GM23338 (cell line): Measurements from ENCODE around the gene BRCC3. TPM values are rescaled to one million over a fixed set of nuclear protein-coding genes. Genes with fewer than 3 reads are reported as not detected.

ENCODE experiments used
- ATAC-seq: fragments of 200-7000 bp; cut with Tn5 transposase; 3 replicates; pipeline ENCODE4 v1.9.1; 2020
- DNase-seq: peaks from one replicate; pipeline ENCODE4 v3.0.0-alpha.2; 2015; ENCODE audit warnings: low spot score
- H2AFZ ChIP-seq: fragments of 200-600 bp; sonication (generic); 2 replicates; pipeline ENCODE4 v1.8.0; 2016; ENCODE audit warnings: antibody characterized with exemption, mild to moderate bottlenecking, moderate library complexity
- H3F3A ChIP-seq: fragments of 200-600 bp; sonication (generic); replicated peaks from 2 replicates; pipeline ENCODE4 v1.8.0; 2017; ENCODE audit warnings: antibody characterized with exemption, mixed run types, low read depth
- H3K27ac ChIP-seq: fragments of 200-600 bp; sonication (generic); 2 replicates; pipeline ENCODE4 v1.6.1; 2016; ENCODE audit warnings: low read depth
- H3K27me3 ChIP-seq: fragments of 200-600 bp; sonication (generic); 2 replicates; pipeline ENCODE4 v1.8.0; 2016; ENCODE audit warnings: mild to moderate bottlenecking, mixed run types, moderate library complexity; ENCODE audit not compliant: insufficient read depth
- H3K36me3 ChIP-seq: fragments of 200-600 bp; sonication (generic); 2 replicates; pipeline ENCODE4 v1.8.0; 2016; ENCODE audit warnings: mild to moderate bottlenecking; ENCODE audit not compliant: insufficient read depth
- H3K4me1 ChIP-seq: fragments of 200-600 bp; sonication (generic); 2 replicates; pipeline ENCODE4 v1.8.0; 2016; ENCODE audit warnings: mild to moderate bottlenecking, moderate library complexity; ENCODE audit not compliant: insufficient read depth
- H3K4me2 ChIP-seq: fragments of 200-600 bp; sonication (generic); 2 replicates; pipeline ENCODE4 v1.7.1; 2017; ENCODE audit warnings: mixed run types
- H3K4me3 ChIP-seq: fragments of 200-600 bp; sonication (generic); 2 replicates; pipeline ENCODE4 v1.6.1; 2016; ENCODE audit warnings: mixed run types
- H3K79me2 ChIP-seq: fragments of 200-600 bp; sonication (generic); replicated peaks from 2 replicates; pipeline ENCODE4 v1.8.0; 2017; ENCODE audit warnings: mild to moderate bottlenecking; ENCODE audit not compliant: insufficient read depth
- H3K9me2 ChIP-seq: fragments of 200-600 bp; sonication (generic); 2 replicates; pipeline ENCODE4 v1.8.0; 2017; ENCODE audit not compliant: insufficient read depth
- H4K20me1 ChIP-seq: fragments of 200-600 bp; sonication (generic); replicated peaks from 2 replicates; pipeline ENCODE4 v1.8.0; 2017; ENCODE audit warnings: mild to moderate bottlenecking; ENCODE audit not compliant: insufficient read depth
- H3K27ac Mint-ChIP-seq: 2 replicates; pipeline ENCODE4 v1.8.0; 2020; ENCODE audit warnings: inconsistent platforms, mild to moderate bottlenecking, moderate library complexity, mixed read lengths
- H3K27me3 Mint-ChIP-seq: 3 replicates; pipeline ENCODE4 v1.8.0; 2022; ENCODE audit warnings: low read depth, mild to moderate bottlenecking, moderate library complexity, mixed read lengths, inconsistent platforms; ENCODE audit not compliant: insufficient read depth, poor library complexity
- H3K36me3 Mint-ChIP-seq: 3 replicates; pipeline ENCODE4 v1.8.0; 2021; ENCODE audit warnings: low read depth, mild to moderate bottlenecking, inconsistent platforms, moderate library complexity, mixed read lengths
- H3K4me1 Mint-ChIP-seq: 3 replicates; pipeline ENCODE4 v1.8.0; 2020; ENCODE audit warnings: mild to moderate bottlenecking, inconsistent platforms, mixed read lengths
- H3K4me3 Mint-ChIP-seq: 3 replicates; pipeline ENCODE4 v1.8.0; 2021; ENCODE audit warnings: moderate library complexity, mild to moderate bottlenecking, inconsistent platforms, mixed read lengths
- H3K9me3 Mint-ChIP-seq: 3 replicates; pipeline ENCODE4 v1.8.0; 2020; ENCODE audit warnings: moderate library complexity, mild to moderate bottlenecking, inconsistent platforms, mixed read lengths
- CREB1 ChIP-seq: fragments of 250-450 bp; sonication (Bioruptor Pico); IDR thresholded peaks from 2 replicates; pipeline ENCODE4 v1.5.0; 2020; ENCODE audit warnings: low read depth, mild to moderate bottlenecking, moderate library complexity
- ETS1 ChIP-seq: IDR thresholded peaks from 2 replicates; pipeline ENCODE4 v1.6.1; 2016; ENCODE audit warnings: antibody characterized with exemption
- EZH2 ChIP-seq: fragments of 200-600 bp; sonication (generic); IDR thresholded peaks from one replicate; pipeline ENCODE4 v1.8.0; 2017; ENCODE audit warnings: antibody characterized with exemption, mild to moderate bottlenecking, low read depth; ENCODE audit not compliant: unreplicated experiment
- EZH2phosphoT487 ChIP-seq: fragments of 200-600 bp; sonication (generic); IDR thresholded peaks from one replicate; pipeline ENCODE4 v1.8.1; 2018; ENCODE audit warnings: antibody characterized with exemption; ENCODE audit not compliant: unreplicated experiment
- JUNB ChIP-seq: IDR thresholded peaks from one replicate; pipeline ENCODE4 v1.6.1; 2016; ENCODE audit warnings: antibody characterized with exemption; ENCODE audit not compliant: unreplicated experiment
- NANOG ChIP-seq: IDR thresholded peaks from 2 replicates; pipeline ENCODE4 v1.6.1; 2016; ENCODE audit warnings: antibody characterized with exemption, borderline replicate concordance
- STAT1 ChIP-seq: IDR thresholded peaks from one replicate; pipeline ENCODE4 v1.6.1; 2016; ENCODE audit warnings: antibody characterized with exemption; ENCODE audit not compliant: unreplicated experiment
- ZNF114 ChIP-seq: fragments of 250-450 bp; sonication (Bioruptor Pico); IDR thresholded peaks from 2 replicates; pipeline ENCODE4 v1.5.0; 2020; ENCODE audit warnings: mild to moderate bottlenecking, moderate library complexity
- ZNF331 ChIP-seq: fragments of 250-450 bp; sonication (Bioruptor Pico); IDR thresholded peaks from 2 replicates; pipeline ENCODE4 v1.5.0; 2020; ENCODE audit warnings: low read depth, mild to moderate bottlenecking, moderate library complexity
- ZNF462 ChIP-seq: fragments of 250-450 bp; sonication (Bioruptor Pico); IDR thresholded peaks from 2 replicates; pipeline ENCODE4 v1.5.0; 2020; ENCODE audit warnings: mild to moderate bottlenecking, moderate library complexity
- polyA plus RNA-seq: library from polyadenylated mRNA; unstranded; fragments of >200 nt; fragmentation: Nextera tagmentation; extraction: Ambion mirVana; gene quantifications from 2 replicates; pipeline ENCODE4 v1.2.1, GENCODE V29; 2016
- total RNA-seq: library from RNA; depleted of rRNA; stranded (reverse); fragments of >200 nt; shearing (Covaris generic); gene quantifications from 2 replicates; pipeline ENCODE4 v1.2.3, GENCODE V29; 2014

The BRCC3 gene
- total and polyA plus RNA-seq, 2 experiments from 2014 or later: 18.4 to 26.7 TPM

GRCh38 chrX:155070038-155070437 lies 1.3 kb upstream of the BRCC3 start:
- H3K79me2 ChIP-seq: peaks cover 19% of the 10 kb centered on the region
- Mint-ChIP-seq H3K27ac (no peak overlapping the region), H3K36me3 (peaks cover 14% of the 10 kb centered on the region; the same call in 2 of the 3 replicates), H3K4me1 (no peaks in the 10 kb centered on the region; the same call in 1 of the 3 replicates), H3K27me3 (no peaks in the 10 kb centered on the region), H3K9me3 (no peaks in the 10 kb centered on the region), H3K4me3 (peak overlapping the region; percentile 79)
- TF ChIP-seq NANOG (no peak), ZNF114 (CRISPR knock-in tag) (no peak), ETS1 (no peak), EZH2phosphoT487 (no peak), ZNF331 (CRISPR knock-in tag) (no peak), EZH2 (no peak), JUNB (no peak)
- H3K27ac ChIP-seq: peak overlapping the region; percentile 86; the same call in 1 of the 2 replicates
- H4K20me1 ChIP-seq: no peaks in the 10 kb centered on the region
- H3K9me2 ChIP-seq: no peaks in the 10 kb centered on the region
- H3K4me1 ChIP-seq: no peaks in the 10 kb centered on the region; the same call in 1 of the 2 replicates
- ATAC-seq: no peak
- H3K27me3 ChIP-seq: no peaks in the 10 kb centered on the region
- peak overlapping the region; percentile 96; the same call in 1 of the 2 replicates for H2AFZ ChIP-seq
- peak overlapping the region; percentile 84 for H3K4me2 ChIP-seq
- H3K36me3 ChIP-seq: no peaks in the 10 kb centered on the region
- no peaks in the 10 kb centered on the region for H3F3A ChIP-seq
- DNase-seq: peak; percentile 2
- peak overlapping the region; percentile 79 for H3K4me3 ChIP-seq

- Histone ChIP-seq H3K4me1 (no peaks in the 10 kb centered on the region; the same call in 1 of the 2 replicates), H3K27me3 (no peaks in the 10 kb centered on the region), H3K4me2 (peak overlapping the region; percentile 84), H2AFZ (peak overlapping the region; percentile 96; the same call in 1 of the 2 replicates), H3K4me3 (peak overlapping the region; percentile 79), H4K20me1 (no peaks in the 10 kb centered on the region), H3K9me2 (no peaks in the 10 kb centered on the region), H3K79me2 (peaks cover 19% of the 10 kb centered on the region), H3K36me3 (no peaks in the 10 kb centered on the region), H3F3A (no peaks in the 10 kb centered on the region), H3K27ac (peak overlapping the region; percentile 86)
- no peak for TF ChIP-seq ZNF462
- TF ChIP-seq EZH2phosphoT487: no peak
- no peak for TF ChIP-seq CREB1
- TF ChIP-seq NANOG: no peak
- no peak for TF ChIP-seq ETS1
- no peak for TF ChIP-seq STAT1
- Mint-ChIP-seq H3K9me3 (no peaks in the 10 kb centered on the region), H3K36me3 (peaks cover 20% of the 10 kb centered on the region; the same call in 2 of the 3 replicates), H3K4me3 (peak overlapping the region; percentile 79), H3K27me3 (no peaks in the 10 kb centered on the region), H3K4me1 (no peaks in the 10 kb centered on the region; the same call in 1 of the 3 replicates), H3K27ac (peak overlapping the region; percentile 94)
- DNase-seq (no peak), ATAC-seq (peak; percentile 41)
These were observed 689 bp upstream of the BRCC3 start for GRCh38 chrX:155070663-155070974.
